Measurements from ENCODE around the gene IL20.

IL20 gene

DNA sequence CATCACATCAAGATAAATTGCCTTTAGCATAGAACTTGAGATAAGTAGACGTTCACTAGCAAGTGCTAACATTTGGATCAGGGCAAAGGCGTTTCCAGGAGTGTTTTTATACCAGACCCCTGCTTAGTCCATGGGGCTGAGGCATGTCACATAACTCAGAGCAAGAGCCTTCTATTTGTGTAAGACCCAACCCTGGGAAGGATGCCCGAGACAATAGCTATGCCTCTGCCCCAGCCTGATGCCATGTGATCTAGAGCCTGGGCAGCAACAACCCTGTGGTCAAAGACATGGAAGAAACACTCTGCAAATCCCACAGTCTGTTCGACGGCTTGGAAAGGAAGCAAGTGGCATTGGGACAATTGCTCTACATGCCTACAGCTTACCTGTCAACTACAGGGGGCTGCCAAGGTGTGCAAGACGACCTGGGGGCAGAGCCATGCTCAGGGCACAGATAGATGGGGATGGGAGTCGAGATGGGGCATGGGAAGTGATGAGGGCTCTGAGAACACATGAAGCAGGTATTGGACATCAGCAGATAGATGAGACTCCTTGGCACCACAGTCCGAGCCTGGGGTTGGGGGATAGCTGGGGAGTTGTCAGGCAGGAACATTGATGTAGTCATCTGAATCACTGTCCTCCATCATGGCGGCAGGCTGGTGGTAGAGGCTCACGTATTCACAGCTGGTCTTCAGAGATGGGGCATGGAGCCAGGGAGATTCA lies 39.2 kb downstream of the IL20 start:
- TF ChIP-seq PAX5 (IDR thresholded peaks at IDR 0.05; ENCODE audit: insufficient read depth, low read length, severe bottlenecking) = no peak
- TF ChIP-seq POLR2A (IDR thresholded peaks at IDR 0.05; ENCODE audit: low read depth, low read length) = no peak
- TF ChIP-seq SPI1 (IDR thresholded peaks at IDR 0.05; ENCODE audit: low read depth, low read length) = no peak
- no peak for TF ChIP-seq POU2F2 (IDR thresholded peaks at IDR 0.05; ENCODE audit: low read depth, low read length)
- peak; percentile 38; the same call in 1 of the 2 replicates for TF ChIP-seq POLR2AphosphoS5 (IDR thresholded peaks at IDR 0.05; ENCODE audit: low read depth, low read length)
- TF ChIP-seq TAF1 (IDR thresholded peaks at IDR 0.05; ENCODE audit: low read depth, low read length) = no peak
- no peak for FAIRE-seq
- DNase-seq (ENCODE audit: insufficient read length, low spot score) = no peak

DNA sequence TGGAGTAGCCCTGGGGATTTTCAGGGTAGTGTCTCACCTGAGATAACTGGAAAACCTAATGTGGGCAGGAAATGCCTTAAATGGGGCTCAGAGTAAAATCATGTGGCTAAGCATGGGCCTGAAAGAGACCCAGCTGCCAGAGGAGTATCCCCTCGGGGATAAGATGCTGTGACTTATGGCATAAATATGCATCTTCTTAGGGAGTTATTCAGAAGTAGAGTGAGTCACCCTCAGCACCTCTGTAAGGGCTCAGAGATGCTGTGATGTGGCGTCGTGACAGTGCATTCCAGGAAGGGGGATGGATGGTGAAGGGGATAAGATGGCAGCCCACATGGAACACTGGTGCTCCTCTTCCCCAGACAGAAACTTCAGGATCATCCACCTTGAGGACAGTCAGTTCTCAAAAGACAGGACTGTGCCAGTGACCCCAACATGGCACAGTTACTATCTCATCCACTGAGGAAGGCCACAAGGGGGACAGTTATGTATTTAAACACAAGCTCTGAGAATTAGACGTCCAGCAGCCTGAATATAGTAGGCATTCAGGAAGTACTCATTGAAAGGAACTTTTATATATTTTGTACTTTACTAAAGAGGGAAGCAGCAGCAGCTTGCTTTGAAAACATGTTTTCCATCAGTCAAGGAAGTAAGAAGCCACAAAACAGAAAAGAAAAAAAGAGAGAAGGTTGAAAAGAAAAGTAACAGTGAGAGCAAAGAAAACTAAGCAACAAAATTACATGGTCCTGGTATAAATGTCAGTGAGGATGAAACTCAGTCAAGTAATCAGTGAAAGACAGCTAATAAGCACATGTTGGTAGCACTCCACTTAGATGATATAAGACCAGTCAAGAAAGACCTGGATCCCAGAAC lies 40.1 kb downstream of the IL20 start:
- TF ChIP-seq TAF1 (IDR thresholded peaks at IDR 0.05; ENCODE audit: low read depth, low read length) (no peak), PAX5 (IDR thresholded peaks at IDR 0.05; ENCODE audit: insufficient read depth, low read length, severe bottlenecking) (no peak), POLR2A (IDR thresholded peaks at IDR 0.05; ENCODE audit: low read depth, low read length) (no peak), SPI1 (IDR thresholded peaks at IDR 0.05; ENCODE audit: low read depth, low read length) (no peak), POLR2AphosphoS5 (IDR thresholded peaks at IDR 0.05; ENCODE audit: low read depth, low read length) (no peak), POU2F2 (IDR thresholded peaks at IDR 0.05; ENCODE audit: low read depth, low read length) (no peak)
- FAIRE-seq (no peak), DNase-seq (ENCODE audit: insufficient read length, low spot score) (no peak)

DNA sequence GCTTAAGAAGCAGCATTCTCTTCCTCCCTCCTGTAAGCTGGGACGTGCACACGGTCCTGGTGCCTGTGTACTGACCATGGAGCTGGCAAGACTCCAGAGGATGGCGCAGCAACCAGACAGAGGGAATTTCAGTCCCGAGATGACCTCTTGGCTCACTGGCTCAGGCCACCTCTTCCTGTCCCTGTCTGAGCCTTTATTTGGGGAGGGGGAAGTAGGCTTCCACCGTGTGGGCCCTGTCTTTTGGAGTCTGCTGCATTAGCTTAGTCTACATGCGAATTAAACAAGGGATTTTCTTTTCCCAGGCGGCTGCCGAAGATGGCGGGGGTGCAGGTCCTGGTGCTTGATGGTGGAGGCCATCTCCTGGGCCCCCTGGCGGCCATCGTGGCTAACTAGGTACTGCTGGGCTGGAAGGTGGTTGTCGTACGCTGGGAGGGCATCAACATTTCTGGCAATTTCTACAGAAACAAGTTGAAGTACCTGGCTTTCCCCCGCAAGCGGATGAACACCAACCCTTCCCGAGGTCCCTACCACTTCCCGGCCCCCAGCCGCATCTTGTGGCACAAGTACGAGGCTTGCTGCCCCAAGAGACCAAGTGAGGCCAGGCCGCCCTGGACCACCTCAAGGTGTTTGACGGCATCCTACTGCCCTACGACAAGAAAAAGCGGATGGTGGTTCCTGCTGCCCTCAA lies 42.0 kb downstream of the IL20 start:
- DNase-seq (ENCODE audit: insufficient read length, low spot score) (no peak), FAIRE-seq (no peak)
- no peak for TF ChIP-seq PAX5 (IDR thresholded peaks at IDR 0.05; ENCODE audit: insufficient read depth, low read length, severe bottlenecking)
- TF ChIP-seq POLR2AphosphoS5 (IDR thresholded peaks at IDR 0.05; ENCODE audit: low read depth, low read length) = no peak
- TF ChIP-seq TAF1 (IDR thresholded peaks at IDR 0.05; ENCODE audit: low read depth, low read length) = no peak
- no peak for TF ChIP-seq SPI1 (IDR thresholded peaks at IDR 0.05; ENCODE audit: low read depth, low read length)
- TF ChIP-seq POLR2A (IDR thresholded peaks at IDR 0.05; ENCODE audit: low read depth, low read length) = no peak
- no peak for TF ChIP-seq POU2F2 (IDR thresholded peaks at IDR 0.05; ENCODE audit: low read depth, low read length)

DNA sequence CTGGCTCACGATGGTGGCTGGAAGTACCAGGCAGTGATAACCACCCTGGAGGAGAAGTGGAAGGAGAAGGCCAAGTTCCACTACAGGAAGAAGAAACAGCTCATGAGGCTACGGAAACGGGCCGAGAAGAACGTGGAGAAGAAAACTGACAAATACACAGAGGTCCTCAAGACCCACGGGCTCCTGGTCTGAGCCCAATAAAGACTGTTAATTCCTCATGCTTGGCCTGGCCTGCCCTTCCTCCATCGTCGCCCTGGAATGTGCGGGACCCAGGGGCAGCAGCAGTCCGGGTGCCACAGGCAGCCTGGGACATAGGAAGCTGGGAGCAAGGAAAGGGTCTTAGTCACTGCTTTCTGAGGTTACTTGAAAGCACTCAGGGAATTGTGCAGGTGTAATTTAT lies 42.6 kb downstream of the IL20 start:
- DNase-seq (ENCODE audit: insufficient read length, low spot score) (no peak), FAIRE-seq (no peak)
- TF ChIP-seq POU2F2 (IDR thresholded peaks at IDR 0.05; ENCODE audit: low read depth, low read length) (no peak), PAX5 (IDR thresholded peaks at IDR 0.05; ENCODE audit: insufficient read depth, low read length, severe bottlenecking) (no peak), POLR2AphosphoS5 (IDR thresholded peaks at IDR 0.05; ENCODE audit: low read depth, low read length) (no peak), TAF1 (IDR thresholded peaks at IDR 0.05; ENCODE audit: low read depth, low read length) (no peak), SPI1 (IDR thresholded peaks at IDR 0.05; ENCODE audit: low read depth, low read length) (no peak), POLR2A (IDR thresholded peaks at IDR 0.05; ENCODE audit: low read depth, low read length) (no peak)

DNA sequence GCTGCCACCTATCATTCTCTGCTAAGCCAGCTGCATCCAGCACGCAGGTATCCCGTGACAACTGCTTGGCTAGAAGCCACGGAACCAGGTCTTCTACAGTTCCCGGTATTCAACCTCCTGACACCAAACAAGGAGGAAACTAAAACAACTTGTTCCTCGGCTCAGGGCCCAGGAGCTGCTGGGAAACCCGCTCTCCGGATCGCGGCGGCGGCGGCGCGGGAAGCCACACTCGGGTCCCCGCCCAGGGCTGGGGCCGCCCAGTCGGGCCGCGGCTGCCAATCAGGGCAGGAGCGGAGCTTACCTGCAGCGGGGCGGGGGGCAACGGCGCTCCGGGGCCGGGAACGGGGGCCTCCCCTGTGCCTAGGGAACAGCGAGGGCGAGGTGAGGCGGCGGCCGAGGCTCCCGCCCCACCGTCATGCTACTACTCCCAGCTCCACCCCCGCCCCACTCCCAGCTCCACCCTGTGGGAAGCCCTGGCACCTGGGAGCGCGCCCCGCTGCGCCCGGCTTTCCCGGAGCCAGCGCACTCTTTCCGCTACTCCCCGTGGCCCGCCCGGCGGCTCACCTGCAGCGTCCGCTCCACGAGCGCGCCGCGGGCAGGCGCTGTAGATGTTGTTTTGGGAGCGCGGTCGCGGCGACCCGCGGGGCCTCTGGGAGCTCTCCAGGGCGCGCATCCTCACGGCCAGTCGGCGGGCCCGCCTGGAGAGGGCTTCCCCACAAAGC lies 43.9 kb downstream of the IL20 start:
- no peak for FAIRE-seq
- TF ChIP-seq POU2F2 (IDR thresholded peaks at IDR 0.05; ENCODE audit: low read depth, low read length) (no peak), POLR2AphosphoS5 (IDR thresholded peaks at IDR 0.05; ENCODE audit: low read depth, low read length) (0 out of 2 replicates have a peak, but pooled peaks have one; percentile 17), POLR2A (IDR thresholded peaks at IDR 0.05; ENCODE audit: low read depth, low read length) (no peak), PAX5 (IDR thresholded peaks at IDR 0.05; ENCODE audit: insufficient read depth, low read length, severe bottlenecking) (no peak), SPI1 (IDR thresholded peaks at IDR 0.05; ENCODE audit: low read depth, low read length) (no peak), TAF1 (IDR thresholded peaks at IDR 0.05; ENCODE audit: low read depth, low read length) (no peak)

DNA sequence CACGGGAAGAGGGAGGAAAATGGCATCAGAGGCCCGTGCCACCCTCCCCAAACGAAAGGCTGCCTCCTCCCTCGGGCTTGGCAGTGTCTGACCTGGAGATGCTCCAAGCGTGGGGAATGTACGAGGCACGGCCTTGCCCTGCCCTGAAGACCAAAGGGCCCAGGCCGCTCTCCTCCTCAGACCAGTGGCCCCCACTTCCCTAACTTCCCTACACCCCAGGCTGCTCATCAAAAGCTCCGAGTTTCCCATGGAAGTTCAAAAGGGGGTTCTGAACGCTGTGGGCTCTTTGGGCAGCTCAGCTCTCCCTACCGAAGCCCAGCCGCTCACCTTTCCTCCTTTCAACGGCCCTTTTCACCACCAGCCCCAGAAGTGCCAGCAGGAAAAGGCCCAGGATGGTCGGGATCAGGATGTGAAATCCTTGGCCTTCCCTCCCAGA lies 44.5 kb downstream of the IL20 start:
- TF ChIP-seq POU2F2 (IDR thresholded peaks at IDR 0.05; ENCODE audit: low read depth, low read length) (no peak), PAX5 (IDR thresholded peaks at IDR 0.05; ENCODE audit: insufficient read depth, low read length, severe bottlenecking) (no peak), POLR2AphosphoS5 (IDR thresholded peaks at IDR 0.05; ENCODE audit: low read depth, low read length) (no peak), POLR2A (IDR thresholded peaks at IDR 0.05; ENCODE audit: low read depth, low read length) (no peak), SPI1 (IDR thresholded peaks at IDR 0.05; ENCODE audit: low read depth, low read length) (no peak), TAF1 (IDR thresholded peaks at IDR 0.05; ENCODE audit: low read depth, low read length) (no peak)
- no peak for DNase-seq (ENCODE audit: insufficient read length, low spot score)
- FAIRE-seq = no peak

More for the DNA sequence above, 43.9 kb downstream of the IL20 start:
- no peak for DNase-seq (ENCODE audit: insufficient read length, low spot score)

GRCh38 chr1:206911064-206911663 lies 45.7 kb downstream of the IL20 start:
- FAIRE-seq = no peak
- no peak for TF ChIP-seq POU2F2 (IDR thresholded peaks at IDR 0.05; ENCODE audit: low read depth, low read length)
- no peak for TF ChIP-seq SPI1 (IDR thresholded peaks at IDR 0.05; ENCODE audit: low read depth, low read length)
- no peak for TF ChIP-seq POLR2AphosphoS5 (IDR thresholded peaks at IDR 0.05; ENCODE audit: low read depth, low read length)
- TF ChIP-seq PAX5 (IDR thresholded peaks at IDR 0.05; ENCODE audit: insufficient read depth, low read length, severe bottlenecking) = no peak
- no peak for TF ChIP-seq POLR2A (IDR thresholded peaks at IDR 0.05; ENCODE audit: low read depth, low read length)

More at GRCh38 chr1:206911064-206911663, 45.7 kb downstream of the IL20 start:
- DNase-seq (ENCODE audit: insufficient read length, low spot score) = no peak

All from GM12891 (cell line).